Right lobe of liver (tissue), 4 donors: ENCODE data around the gene TMEM190.

ENCODE experiments used
- CTCF ChIP-seq, 4 donors: fragments of 200-600 bp in 3 of 4; fragments of 450-650 bp in 1 of 4; IDR thresholded peaks; one replicate each; pipeline versions ENCODE4 v1.5.1 to v1.8.0; 2016 to 2022; ENCODE audit warnings: antibody characterized with exemption in 4 of 4, mild to moderate bottlenecking in 2 of 4
- POLR2A ChIP-seq: fragments of 450-650 bp; IDR thresholded peaks from one replicate; pipeline ENCODE4 v1.6.1; 2017; ENCODE audit warnings: antibody characterized with exemption, mild to moderate bottlenecking
- donor health status: DM: no; HTN: no; CAD: no.
- donor health status: DM: no; HTN: no; CAD: no.
- donor health status: DM: no; HTN: yes; CAD: no.

GRCh38 chr19:55424518-55424917 lies 47.9 kb downstream of the TMEM190 start:
- no peak for TF ChIP-seq CTCF (IDR thresholded peaks at IDR 0.05)
- no peak for TF ChIP-seq POLR2A
